Stimulated activated CD8-positive, alpha-beta memory T cell treated with anti-CD3 and anti-CD28 coated beads, Interleukin-12 subunit alpha, Interleukin-12 subunit beta, amount 100 ng/mL, for 4 hours (primary cell): ENCODE data around the gene DCAF5.

ENCODE experiments used
- DNase-seq: peaks from one replicate; pipeline ENCODE4 v3.0.0-alpha.2; 2020; ENCODE audit warnings: low read depth

The DCAF5 gene

GRCh38 chr14:69142101-69142500 is 10.8 kb downstream of the DCAF5 start:
- no peak for DNase-seq

GRCh38 chr14:69141550-69141949 is 11.4 kb downstream of the DCAF5 start:
- DNase-seq = no peak

GRCh38 chr14:69139743-69140142 is 13.2 kb downstream of the DCAF5 start:
- DNase-seq = no peak

GRCh38 chr14:69137843-69138535 is 14.9 kb downstream of the DCAF5 start:
- no peak for DNase-seq

GRCh38 chr14:69137416-69137815 is 15.5 kb downstream of the DCAF5 start:
- no peak for DNase-seq

GRCh38 chr14:69135133-69135532 is 17.8 kb downstream of the DCAF5 start:
- no peak for DNase-seq

GRCh38 chr14:69133206-69134125 is 19.5 kb downstream of the DCAF5 start:
- no peak for DNase-seq

GRCh38 chr14:69132513-69133181 is 20.3 kb downstream of the DCAF5 start:
- DNase-seq = no peak

- no peak for DNase-seq
These were observed 21.7 kb downstream of the DCAF5 start for GRCh38 chr14:69131176-69131575.

GRCh38 chr14:69129264-69129880 is 23.5 kb downstream of the DCAF5 start:
- peak; percentile 39 for DNase-seq

- no peak for DNase-seq
These were observed 34.6 kb downstream of the DCAF5 start for GRCh38 chr14:69118305-69118704.

GRCh38 chr14:69117020-69117767 is 35.7 kb downstream of the DCAF5 start:
- no peak for DNase-seq

- DNase-seq = no peak
These were observed 37.3 kb downstream of the DCAF5 start for GRCh38 chr14:69115407-69116185.

GRCh38 chr14:69114763-69115162 is 38.2 kb downstream of the DCAF5 start:
- no peak for DNase-seq

- DNase-seq = no peak
These were observed 44.6 kb downstream of the DCAF5 start for GRCh38 chr14:69108358-69108757.

GRCh38 chr14:69107407-69108003 is 45.4 kb downstream of the DCAF5 start:
- DNase-seq = no peak

- DNase-seq = no peak
These were observed 46.5 kb downstream of the DCAF5 start for GRCh38 chr14:69106451-69106850.

GRCh38 chr14:69105326-69105725 is 47.6 kb downstream of the DCAF5 start:
- DNase-seq = no peak

- DNase-seq = no peak
These were observed 51.5 kb downstream of the DCAF5 start for GRCh38 chr14:69101331-69101826.

- DNase-seq = no peak
These were observed 54.9 kb downstream of the DCAF5 start for GRCh38 chr14:69097974-69098373.
